ENCODE measurements around the gene ZMYND8.
"Not testable (repeated sequence)": the region's sequence is repeated elsewhere in the genome, so short reads cannot be mapped to it uniquely, and the experiment has no call there.

Gene ZMYND8

DNA sequence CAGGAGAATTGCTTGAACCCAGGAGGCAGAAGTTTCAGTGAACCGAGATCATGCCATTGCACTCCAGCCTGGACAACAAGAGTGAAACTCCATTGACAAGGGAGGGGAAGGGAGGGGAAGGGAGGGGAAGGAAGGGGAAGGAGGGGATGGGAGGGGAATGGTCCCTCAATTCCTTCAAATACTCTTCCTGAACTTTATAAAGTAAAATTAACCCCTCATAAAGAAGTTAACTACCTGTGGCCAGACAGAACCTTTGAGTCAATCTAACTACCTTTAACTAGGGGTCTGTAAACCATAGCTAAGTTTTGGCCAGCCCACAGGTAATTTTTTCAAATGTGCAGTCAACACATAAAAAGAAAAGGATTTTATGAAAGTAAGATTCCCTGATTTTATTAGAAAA is 131.0 kb downstream of the ZMYND8 start:
- no peak for DNase-seq (ENCODE audit: low spot score)

DNA sequence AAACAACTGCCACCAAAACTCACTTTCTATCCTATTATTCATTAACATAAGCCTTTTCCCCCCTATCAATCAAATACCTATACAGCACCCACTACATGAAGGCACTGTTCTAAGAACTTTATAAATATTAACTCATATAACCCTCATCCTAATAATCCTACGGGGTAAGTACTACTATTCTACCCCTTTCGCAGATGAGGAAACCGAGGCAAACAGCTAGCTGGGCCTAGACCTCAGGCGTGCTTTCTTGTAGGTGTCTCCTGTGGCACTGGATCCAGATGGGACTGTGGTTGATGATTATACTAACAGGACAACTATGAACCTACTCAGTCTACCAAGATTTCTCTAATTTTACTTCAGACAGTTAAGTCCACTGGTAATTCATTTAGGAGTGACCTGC is 131.6 kb downstream of the ZMYND8 start:
- no peak for DNase-seq (ENCODE audit: low spot score)

DNA sequence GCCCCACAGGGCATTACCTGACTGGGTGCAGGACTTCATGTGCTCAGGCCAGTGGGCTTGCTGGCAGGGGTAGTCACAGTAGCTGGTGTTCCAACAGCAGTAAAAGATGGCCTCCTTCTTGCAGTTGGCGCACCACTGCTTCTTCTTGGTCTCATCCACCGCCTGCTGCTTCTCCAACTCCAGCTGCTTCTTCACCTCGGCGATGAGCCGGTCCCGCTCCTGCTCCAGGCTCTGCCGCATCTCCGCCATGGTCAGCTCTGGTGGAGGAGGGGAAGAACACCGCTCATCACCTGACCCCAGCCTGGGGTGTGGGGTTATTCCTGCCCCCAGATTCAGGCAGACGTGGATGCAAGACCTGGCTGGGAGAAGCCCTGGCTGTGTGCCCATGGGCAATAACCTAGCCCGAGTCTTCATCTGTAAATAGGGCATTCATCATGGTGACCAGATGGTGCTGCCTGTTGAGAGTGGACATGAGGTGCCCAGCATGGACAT is 132.2 kb downstream of the ZMYND8 start:
- DNase-seq (ENCODE audit: low spot score), result no peak

DNA sequence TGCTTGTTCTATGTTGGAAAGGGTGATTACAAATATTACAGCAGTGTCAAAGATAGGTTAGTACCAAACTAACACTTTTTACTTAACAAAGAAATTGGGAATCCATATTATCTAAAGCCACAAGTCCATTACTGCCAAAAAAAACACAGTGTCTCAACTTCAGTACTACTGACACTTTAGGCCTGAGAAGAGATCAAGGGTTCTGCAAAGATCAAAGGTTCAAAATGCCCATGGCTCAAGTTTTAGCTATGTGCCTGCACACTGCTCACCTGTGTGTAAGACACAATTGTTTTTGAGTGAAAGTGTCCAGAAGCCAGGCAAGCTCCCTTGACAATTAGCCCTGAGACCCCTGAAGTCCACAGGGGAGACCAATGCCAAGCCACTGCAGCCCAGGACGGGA is 132.6 kb downstream of the ZMYND8 start:
- no peak for DNase-seq (ENCODE audit: low spot score)

DNA sequence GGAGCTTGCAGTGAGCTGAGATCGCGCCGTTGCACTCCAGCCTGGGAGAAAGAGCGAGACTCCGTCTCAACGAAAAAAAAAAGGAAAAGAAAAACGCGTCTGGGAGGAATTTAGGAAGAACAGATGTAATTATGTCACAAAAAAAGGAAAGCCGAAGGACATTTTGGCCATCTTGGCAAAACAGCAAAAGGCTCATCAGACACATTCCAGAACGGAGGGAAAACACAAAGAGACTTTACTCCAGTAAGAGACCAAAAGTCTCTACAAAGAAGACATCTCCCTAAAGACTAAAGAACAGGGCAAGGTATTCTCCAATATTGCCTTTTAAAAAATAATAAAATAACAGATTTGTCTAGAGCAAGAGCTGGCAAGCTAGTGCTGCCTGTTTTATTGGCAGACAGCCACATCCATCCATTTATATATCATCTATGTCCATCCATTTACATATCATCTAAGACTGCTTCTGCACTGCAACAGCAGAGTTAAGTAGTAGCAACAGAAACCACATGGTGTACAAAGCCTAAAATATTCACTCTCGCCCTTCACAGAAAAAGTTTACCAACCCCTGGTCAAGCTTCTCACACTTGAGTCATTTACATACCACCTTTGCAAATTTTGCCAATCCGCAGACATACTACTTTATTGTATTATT is 133.9 kb downstream of the ZMYND8 start:
- no peak for DNase-seq (ENCODE audit: low spot score)

DNA sequence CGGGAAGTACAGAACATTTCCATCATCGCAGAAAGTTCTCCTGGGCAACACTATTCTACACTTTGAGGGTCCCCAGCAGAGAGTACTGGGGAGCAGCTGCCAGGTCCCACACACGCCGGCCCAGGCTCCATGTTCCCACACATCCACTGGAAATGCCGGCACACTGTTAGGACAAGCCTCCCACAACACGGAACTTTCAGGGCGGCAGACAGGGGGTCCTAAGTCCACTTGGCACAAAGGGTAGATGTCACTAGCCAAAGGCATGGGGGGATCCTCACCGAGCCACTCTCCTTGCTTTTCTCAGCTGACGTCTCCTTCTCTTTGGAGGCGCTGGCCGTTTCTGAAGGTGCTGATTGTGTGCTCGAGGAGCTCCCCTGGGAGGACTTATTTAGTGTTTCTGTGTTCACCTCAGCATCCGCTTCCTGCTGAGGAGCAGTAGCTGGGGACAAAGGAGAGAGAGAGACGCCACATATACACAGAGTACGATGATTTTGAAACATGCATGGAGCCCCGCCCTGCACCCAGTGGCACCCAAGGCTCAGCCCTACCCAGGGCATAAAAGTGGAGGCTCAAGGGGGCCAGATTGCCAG is 135.4 kb downstream of the ZMYND8 start:
- DNase-seq (ENCODE audit: low spot score), result no peak

DNA sequence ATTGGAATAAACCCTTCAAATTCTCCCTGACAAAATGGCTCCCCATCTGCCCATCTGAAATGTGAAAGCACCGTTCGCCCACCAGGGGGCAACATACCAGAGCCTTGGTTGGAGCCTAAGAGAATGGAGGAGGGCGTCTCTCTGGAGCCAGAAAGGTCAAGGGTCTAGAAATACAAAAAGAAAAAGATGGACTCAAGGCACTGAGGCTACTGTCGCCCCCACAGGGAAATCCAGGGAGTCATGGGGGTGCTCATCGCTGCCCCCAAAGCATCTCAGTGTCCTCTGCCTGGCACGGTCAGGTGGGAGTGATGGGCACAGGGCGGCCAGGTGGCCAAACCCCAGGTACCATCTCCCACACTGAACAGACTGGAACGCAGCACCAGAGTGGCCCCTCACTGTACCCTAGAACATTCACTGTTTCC is 136.3 kb downstream of the ZMYND8 start:
- peak; percentile 75 for DNase-seq (ENCODE audit: low spot score)

DNA sequence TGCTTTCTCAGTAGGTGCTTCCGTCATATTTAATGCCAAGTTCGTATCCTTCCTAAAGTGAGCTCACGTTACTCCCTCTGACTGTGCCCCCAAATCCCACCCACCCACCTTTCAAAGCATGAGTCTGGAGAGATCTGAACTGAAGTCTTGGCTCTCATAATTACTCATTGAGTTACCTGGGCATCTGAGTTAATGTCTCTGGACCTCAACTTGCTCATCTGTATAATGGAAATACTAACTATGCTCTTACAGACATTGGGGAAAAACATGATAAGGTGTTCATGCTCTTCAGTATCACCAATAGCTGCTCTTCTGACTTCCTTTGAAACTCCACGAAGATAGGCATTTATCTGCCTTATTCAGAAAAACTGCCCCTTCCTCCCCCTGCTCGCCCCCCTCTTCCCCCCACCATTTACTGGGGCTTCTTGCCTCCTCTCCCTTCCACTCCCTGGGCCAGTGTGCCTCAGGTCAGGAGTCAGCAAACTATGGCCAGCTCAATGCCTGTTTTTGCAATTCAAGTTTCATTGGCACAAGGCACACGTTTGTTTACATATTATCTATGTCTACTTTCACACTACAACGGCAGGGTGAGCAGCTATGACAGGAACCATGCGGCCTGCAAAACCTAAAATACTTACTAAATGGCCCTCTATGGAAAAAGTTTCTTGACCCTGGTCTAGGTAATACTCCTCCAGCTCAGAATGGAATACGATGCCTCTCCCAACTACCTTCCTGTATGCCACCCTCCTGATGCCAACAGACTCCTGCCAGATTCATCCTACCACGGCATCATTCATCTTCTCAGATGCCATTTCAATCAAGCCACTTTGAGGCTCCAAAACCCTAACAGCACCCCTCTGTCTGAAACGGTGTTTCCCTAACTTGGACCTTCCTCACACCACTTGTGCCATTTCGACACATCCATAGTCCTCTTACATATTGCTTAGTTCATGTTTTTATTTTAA is 138.7 kb downstream of the ZMYND8 start:
- DNase-seq (ENCODE audit: low spot score), result no peak

DNA sequence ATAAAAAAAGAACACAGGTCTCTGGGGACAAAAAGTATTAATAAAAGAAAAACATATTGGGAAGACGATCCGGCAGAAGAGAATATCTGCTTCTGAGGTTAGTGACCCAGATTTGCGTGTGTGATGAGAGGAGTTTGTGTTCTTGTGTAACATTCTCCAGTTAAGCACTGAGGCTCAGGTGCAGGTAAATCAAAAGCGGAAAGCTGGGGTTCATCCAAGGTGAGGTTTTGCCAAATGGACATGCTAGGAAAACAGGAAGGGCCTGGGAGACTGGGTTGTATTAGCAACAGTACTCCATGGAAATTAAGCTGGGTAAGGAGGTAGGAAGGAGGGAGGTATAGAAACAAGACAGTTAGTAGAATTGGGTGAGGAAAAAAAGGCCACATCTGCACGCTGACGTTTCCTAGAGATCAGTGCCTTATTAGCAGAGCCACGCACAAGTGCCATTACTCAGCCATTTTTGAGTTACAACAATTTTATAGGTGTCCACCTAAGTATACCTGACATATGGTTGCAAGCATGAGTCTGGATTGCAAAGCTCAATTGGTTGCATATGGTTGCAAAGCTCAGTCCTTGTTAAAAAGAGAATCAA is 139.6 kb downstream of the ZMYND8 start:
- DNase-seq (ENCODE audit: low spot score), result no peak

DNA sequence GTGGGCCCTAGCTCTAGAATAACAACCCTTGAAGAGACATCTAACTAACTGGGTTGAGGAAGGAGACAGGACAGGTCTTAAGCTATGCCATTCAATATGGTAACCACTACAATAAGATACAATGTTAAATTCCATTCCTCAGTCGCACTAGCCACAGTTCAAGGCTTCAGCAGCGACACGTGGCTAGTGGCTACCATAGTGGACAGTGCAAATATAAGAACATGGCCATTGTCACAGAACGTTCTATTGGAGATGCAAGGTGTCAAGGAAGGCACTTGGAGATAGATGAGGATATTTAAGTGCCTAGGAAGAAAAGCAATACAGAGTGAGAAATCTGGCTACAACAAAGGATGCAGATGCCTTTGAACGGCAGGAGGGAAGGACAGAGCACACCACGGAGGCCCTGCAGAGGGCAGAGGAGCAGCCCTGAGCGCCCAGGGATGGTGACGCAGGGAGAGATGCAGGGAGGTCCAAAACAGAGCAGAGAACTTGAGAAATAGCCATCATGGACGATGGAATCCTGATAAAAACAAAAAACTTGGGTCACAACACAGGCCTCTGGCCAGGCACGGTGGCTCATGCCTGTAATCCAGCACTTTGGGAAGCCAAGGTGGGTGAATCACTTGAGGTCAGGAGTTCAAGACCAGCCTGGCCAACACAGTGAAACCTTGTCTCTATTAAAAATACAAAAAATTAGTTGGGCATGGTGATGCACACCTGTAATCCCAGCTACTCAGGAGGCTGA is 140.7 kb downstream of the ZMYND8 start:
- no peak for DNase-seq (ENCODE audit: low spot score)

DNA sequence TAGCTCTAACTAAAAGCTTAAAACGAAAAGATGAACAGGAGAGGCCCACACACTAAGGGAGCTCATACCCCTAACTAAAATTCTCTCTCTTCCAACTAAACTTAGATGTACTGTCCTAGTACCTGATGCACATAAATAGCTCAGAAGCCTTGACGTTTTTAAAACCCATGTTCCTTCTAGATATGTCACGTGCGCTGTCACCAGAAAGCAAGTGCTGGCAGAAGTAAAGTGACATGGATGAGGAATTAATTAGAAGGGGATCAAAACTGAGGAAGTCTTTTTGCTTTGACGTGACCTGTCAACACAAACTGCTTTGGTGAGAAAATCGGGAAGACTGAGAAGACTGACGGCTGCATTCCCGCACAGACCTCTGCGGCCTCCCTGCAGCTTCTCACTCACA is 142.5 kb downstream of the ZMYND8 start:
- DNase-seq (ENCODE audit: low spot score), result no peak

DNA sequence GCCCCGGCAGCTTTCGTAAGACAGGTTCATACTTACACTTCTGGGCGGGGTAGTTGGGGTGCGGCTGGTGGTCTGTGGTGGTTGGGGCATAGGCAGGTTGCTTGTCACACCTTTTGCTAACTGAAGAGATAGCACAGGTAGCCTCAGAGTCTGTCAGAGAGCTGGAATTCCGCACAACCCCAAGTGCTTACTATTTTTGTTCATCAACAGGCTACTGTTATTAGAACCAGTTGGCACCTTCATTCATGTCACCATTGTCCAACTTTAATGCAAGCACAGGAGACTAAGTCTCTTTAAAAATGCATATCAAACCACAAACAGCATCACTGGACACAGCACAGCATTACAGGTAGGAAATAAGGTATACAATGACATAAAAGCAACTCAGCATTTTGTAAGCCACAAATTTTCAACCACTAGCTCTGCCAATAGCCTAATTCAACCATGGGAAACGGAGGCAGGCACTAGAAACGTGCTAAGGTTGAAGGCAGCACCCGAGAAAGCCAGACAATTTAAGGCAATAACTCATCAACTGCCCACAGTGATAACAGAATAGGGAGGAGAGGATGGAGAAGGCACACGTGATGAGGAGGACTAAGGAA is 143.8 kb downstream of the ZMYND8 start:
- no peak for DNase-seq (ENCODE audit: low spot score)

DNA sequence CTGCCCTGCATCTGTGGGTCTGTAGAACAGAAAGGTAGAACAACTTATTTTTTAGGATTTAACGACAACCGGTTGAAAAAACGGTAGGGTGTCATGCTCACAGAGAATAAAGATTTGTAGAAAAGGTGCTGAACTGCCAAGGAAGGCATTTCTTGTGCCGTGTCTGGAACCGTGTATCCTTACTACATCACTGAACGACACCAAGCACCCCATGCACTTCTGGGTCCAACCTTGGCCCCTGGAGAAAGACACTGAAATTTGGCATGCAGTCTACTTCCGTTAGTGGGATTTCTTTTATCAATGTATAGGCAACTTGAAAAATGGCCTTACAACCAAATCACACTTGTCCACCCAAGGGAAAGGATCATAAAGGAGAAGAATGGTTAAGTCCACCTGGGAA is 145.5 kb downstream of the ZMYND8 start:
- DNase-seq (ENCODE audit: low spot score), result no peak

DNA sequence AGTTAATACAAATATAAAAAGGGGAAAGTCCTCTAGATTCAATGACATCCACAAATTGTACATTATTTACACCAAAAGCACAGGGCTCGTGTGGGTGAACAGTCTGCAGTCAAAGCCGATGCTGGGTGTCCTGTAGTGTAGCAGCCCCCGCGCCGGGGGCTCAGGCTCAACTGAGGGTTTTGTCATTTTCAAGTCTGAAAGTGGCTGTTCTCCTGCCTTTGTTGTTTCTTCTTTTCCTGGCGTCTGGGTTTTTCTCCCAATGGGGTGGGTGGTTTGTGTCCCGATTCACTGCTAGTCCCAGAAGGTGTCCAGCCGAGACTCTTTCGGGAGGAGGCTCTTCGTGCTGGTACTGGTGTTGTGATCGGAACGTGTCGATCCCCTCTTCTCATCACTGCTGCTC is 146.0 kb downstream of the ZMYND8 start:
- DNase-seq (ENCODE audit: low spot score), result no peak

DNA sequence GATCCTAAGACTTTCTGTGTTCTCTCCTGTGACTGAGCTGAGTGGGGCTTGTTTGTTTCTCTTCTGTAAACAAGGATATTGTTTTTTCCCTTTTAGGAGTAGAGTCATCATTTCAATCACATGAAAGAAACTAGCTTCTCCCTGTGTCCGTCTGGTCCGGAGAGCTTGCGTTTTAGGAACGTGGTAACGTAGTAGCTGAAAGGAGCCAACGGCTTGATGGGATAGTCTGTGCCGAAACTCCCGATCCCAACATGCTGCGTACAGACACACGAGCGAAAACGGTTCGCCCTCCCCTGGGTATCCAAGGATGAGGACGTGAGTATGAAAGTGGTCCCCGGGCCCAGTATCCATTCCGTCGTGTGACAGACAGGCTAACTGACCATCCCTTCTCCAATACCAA is 146.5 kb downstream of the ZMYND8 start:
- DNase-seq (ENCODE audit: low spot score), result no peak

DNA sequence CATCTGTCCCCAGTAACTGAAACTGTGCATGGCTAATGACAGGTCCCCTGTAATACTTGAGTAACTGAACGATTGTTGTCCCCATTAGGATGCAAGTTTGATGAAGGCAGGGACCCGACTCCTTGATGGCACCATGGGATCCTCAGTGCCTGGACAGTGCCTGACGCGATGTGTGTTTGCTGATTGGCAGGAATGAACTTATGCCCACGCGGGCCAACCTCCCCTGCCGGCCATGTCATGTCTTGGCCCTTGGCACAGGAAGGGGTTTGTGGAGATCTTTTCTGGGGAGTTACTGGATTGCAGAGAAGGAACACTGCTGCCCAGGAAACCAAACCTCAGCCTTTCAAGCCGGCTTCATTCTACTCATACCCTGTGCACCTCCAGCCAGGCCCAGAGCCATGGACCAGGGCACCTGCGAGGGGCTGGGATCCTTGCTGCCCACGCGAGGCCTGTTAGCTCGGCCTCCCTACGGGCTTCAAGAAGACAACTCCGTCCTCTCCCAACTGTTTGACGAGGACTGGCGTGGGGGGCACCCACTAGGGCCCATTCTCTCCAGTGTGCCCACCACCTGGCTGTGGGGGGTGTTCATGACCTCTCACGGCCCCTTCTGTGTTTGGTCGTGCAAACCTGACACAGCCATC is 147.8 kb downstream of the ZMYND8 start:
- no peak for DNase-seq (ENCODE audit: low spot score)

DNA sequence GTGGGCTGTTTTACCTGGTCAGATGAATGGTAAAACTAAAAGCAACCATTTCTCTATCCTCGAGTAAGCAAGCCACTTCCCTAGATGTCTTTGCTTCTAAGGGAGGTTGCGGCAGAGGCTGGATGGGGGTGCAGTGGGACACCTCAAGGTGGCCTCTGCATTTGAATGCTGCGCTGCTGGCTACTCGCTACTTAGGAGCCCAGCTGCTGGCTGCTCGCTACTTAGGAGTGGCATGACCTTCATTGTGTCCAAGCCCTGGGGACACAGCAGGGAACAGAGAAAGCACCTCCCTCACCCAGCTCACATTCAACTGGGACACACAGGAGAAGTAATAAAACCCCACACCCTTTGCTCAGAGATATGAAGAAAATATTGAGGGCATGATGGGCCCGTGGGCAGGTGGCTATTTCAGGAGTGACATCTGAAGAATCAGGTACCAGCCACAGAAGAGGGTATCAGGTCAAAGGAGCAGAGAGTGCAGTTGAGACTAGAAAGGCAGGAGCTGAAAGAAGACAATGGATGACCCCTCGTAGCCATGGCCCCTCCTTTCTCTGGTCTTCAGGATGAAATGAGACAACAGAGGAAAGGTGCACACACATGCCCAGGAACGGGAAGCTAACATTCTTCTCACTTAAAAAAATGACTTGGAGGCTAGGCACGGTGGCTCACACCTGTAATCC is 149.4 kb downstream of the ZMYND8 start:
- DNase-seq (ENCODE audit: low spot score), result peak; percentile 47

DNA sequence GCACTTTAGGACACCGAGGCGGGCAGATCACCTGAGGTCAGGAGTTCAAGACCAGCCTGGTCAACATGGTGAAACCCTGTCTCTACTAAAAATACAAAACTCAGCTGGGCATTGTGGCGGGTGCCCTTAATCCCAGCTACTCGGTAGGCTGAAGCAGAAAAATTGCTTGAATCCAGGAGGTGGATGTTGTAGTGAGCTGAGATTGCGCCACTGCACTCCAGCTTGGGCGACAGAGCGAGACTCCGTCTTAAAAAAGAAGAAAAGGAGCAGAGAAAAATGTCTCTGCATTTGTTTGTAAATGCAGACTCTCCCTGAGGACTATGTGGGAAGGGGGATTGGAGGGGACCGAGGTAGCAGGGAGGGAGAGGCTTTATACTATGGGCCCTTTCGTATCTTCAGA is 149.9 kb downstream of the ZMYND8 start:
- DNase-seq (ENCODE audit: low spot score), result not testable (repeated sequence)

DNA sequence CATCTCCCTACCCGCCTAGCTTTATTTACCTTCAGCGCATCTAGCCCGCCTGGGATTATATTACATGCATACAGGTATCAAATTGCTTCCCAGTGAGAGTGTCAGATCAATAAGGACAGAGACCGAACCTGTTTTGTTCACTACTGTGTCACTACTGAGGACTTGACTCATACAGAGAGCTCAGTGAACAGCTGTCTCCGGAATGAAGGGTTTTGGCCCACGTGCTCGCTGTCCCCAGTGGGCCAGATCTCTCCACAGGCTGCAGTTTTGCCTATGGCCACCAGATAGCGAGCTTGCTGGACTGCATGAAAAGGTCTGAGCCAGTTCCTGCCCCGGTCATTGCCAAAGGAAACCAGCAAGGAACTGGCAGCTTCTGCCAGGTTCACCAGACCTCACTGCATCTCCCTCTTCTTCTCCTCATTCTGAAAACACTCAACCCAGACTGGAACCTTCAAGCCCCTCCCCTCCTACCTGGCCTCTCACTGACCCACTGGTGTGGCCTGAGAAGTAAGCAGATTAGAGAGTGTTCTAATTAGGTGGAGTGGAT is 150.8 kb downstream of the ZMYND8 start:
- peak; percentile 72 for DNase-seq (ENCODE audit: low spot score)

DNA sequence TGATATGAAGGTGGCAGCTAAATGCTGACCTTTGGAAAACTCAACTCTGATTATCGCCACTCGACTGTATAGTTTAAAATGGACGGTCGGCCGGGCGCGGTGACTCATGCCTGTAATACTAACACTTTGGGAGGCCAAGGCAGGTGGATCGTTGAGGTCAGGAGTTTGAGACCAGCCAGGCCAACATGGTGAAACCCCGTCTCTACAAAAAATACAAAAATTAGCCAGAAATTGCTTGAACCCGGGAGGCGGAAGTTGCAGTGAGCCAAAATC is 151.7 kb downstream of the ZMYND8 start:
- DNase-seq (ENCODE audit: low spot score), result not testable (repeated sequence)

Data from iPS-NIHi11 (cell line).